HG02759 (cell line): ENCODE data around the gene LINC00632.

Experiments
- ATAC-seq: cut with Tn5 transposase; IDR thresholded peaks from one replicate; pipeline ENCODE4 v1.9.1; 2021; ENCODE audit warnings: mild to moderate bottlenecking, moderate library complexity; ENCODE audit not compliant: unreplicated experiment

The LINC00632 gene

GRCh38 chrX:140764401-140764919, 54.9 kb downstream of the LINC00632 start:
- ATAC-seq = no peak

DNA sequence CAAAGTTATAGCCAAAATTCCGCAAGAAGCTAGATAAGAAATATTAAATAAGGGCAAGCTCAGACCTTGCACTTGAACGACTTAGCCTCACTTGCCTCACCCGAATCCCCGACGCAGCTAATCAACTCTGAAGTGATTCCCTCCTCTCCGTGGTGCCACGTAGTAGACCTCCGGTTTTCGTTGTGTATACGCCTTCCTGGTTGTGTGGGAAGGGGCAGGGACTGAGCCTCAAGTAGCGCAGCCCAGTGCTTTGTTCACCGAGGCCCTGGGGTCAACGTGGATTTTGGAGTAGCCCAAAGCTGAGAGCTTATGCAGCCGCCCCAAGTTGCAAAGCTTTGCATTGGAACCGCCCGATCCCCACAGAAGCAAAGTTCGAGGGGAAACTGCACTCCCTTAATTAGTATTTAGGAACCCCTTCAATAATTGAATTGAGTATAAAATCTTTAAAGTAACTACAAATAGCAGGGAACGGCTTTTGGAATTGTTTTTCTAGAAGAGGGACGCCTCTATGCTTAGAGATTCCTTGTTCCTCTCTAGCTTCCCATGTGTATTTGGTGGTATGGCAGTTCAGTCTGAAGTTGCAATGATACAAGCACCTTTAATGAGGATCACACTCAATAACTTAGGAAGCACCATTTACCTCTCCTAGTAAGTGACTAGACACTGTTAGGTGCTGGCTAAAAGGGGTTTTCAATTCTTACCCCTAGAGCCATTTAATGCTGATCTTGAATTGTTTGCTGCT, 55.7 kb downstream of the LINC00632 start:
- ATAC-seq = no peak

DNA sequence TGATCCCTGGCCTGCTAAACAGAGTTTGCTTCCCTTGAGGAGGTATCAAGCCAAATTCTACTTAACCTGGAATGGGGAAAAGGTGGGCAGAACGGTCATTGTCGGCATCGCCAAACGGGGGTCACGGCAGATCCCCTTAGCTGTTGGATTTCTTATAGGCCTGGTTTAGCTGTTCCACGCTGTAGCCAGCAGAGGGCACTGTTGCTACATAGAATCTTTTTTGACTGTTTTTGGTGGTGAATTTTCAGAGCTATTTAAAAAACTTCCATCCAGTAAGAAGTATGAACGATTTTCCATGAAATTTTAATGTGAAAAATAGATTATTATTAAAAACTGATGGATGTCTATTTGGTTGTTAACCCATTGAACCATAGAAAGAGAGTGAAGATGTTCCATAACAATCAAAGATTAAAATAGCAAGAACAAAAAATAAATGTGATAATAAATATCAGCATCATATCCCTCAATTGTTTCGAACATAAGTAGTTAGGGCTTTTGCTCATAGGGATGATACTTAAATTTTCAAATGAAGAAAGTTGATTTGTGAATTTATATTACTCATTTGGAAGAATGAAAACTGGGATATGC, 56.6 kb downstream of the LINC00632 start:
- ATAC-seq = no peak

GRCh38 chrX:140767646-140768045, 58.1 kb downstream of the LINC00632 start:
- no peak for ATAC-seq

- no peak for ATAC-seq
Observed at GRCh38 chrX:140775211-140775610, 65.7 kb downstream of the LINC00632 start.

GRCh38 chrX:140776320-140776719, 66.8 kb downstream of the LINC00632 start:
- ATAC-seq = no peak

GRCh38 chrX:140794642-140795041, 85.1 kb downstream of the LINC00632 start:
- no peak for ATAC-seq

DNA sequence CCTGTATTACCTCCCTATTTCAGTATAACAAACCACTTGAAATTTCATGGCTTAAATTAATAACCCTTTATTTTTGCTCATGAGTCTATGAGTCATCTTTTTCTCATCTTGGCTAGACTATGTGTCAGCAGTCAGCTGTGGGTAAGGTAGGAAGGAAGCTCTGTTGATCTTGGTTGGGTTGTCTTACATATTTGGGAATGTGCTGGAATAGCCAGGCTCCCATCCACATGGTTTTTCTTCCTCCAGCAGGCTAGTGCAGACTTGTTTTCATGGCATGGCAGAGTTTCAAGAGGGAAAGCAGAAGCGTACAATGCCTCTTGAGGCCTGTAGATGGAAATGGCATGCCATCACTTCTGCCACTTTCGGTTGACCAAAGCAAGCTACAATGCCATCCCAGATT, 89.7 kb downstream of the LINC00632 start:
- ATAC-seq = no peak

GRCh38 chrX:140804292-140804691, 94.7 kb downstream of the LINC00632 start:
- no peak for ATAC-seq

- no peak for ATAC-seq
Observed at GRCh38 chrX:140815868-140816267, 106.3 kb downstream of the LINC00632 start.

GRCh38 chrX:140817943-140818342, 108.4 kb downstream of the LINC00632 start:
- no peak for ATAC-seq

DNA sequence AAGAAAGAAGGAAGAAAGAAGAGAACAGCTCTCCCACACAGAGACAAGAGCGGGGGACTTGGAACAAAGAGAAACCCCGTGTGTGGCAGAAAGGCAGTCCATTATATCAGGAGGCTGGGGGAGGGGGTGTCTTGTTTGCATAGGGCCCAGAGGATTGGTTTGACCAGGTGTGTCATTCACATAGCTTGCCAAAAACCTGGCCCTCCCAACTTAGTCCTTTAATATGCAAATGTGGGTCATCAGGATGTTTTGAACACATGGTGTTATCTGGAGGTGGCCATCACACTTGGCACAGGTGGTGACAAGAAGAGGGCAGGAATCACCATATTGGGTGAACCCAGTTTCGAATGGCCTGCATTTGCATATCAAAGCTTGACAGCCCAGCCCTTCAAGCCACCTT, 111.7 kb downstream of the LINC00632 start:
- no peak for ATAC-seq

GRCh38 chrX:140822184-140822583, 112.6 kb downstream of the LINC00632 start:
- ATAC-seq = no peak

GRCh38 chrX:140822861-140823260, 113.3 kb downstream of the LINC00632 start:
- no peak for ATAC-seq

DNA sequence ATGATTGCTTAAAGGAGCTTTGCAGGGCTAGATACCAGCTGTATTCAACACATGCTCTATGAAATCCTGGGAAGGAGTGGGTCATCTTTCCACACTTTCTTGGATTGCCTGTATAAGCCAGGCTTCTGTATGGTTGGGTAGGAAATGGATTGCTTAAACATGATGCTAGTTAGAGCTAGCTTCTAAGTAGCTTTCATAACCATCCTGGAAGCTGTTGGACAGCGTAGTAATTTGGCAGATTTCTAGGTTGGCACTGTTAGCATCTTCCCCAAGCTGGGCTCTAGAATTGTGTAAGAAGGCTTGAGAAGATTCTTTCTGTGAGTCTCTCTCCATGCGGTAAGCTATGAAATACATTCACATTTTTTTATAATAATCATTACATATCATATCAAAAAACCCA, 127.3 kb downstream of the LINC00632 start:
- no peak for ATAC-seq
